Neutrophil (primary cell): Measurements from ENCODE around the gene MMAB.
"Not testable (repeated sequence)": the region's sequence is repeated elsewhere in the genome, so short reads cannot be mapped to it uniquely, and the experiment has no call there.

ENCODE experiments used
- H3K27ac ChIP-seq: fragments of 200-600 bp; sonication (generic); 2 replicates; pipeline ENCODE4 v1.5.1; 2016; ENCODE audit warnings: mild to moderate bottlenecking, moderate library complexity
- H3K27me3 ChIP-seq: fragments of 200-600 bp; sonication (generic); 2 replicates; pipeline ENCODE4 v1.6.0; 2016; ENCODE audit warnings: mild to moderate bottlenecking
- H3K36me3 ChIP-seq: fragments of 200-600 bp; sonication (generic); 2 replicates; pipeline ENCODE4 v1.5.1; 2017
- H3K4me1 ChIP-seq, 2 experiments: fragments of 200-600 bp in 1 of 2; sonication (generic) in 1 of 2; 1 replicate in 1 of 2; 2 replicates in 1 of 2; pipeline versions ENCODE4 v1.5.1 to v1.6.1; 2013 to 2016; ENCODE audit warnings: low read depth in 1 of 2, low read length in 1 of 2, mild to moderate bottlenecking in 1 of 2, moderate library complexity in 1 of 2; ENCODE audit not compliant: control insufficient read depth in 1 of 2, insufficient read depth in 1 of 2
- H3K4me3 ChIP-seq, 2 experiments: fragments of 200-600 bp in 1 of 2; sonication (generic) in 1 of 2; 1 replicate in 1 of 2; 2 replicates in 1 of 2; pipeline ENCODE4 v1.5.1; 2013 to 2016; ENCODE audit warnings: low read depth in 1 of 2, low read length in 1 of 2, mild to moderate bottlenecking in 1 of 2, moderate library complexity in 1 of 2
- H3K9me3 ChIP-seq: fragments of 200-600 bp; sonication (generic); 2 replicates; pipeline ENCODE4 v1.5.1; 2016
- CTCF ChIP-seq: fragments of 200-600 bp; sonication (generic); IDR thresholded peaks from 2 replicates; pipeline ENCODE4 v1.5.1; 2016; ENCODE audit warnings: antibody characterized with exemption

MMAB gene

GRCh38 chr12:109606320-109607028 is 33.2 kb upstream of the MMAB start:
- Histone ChIP-seq H3K27ac (no peak overlapping the region), H3K4me3 (no peak overlapping the region), H3K4me1 (no peaks in the 10 kb centered on the region), H3K36me3 (no peaks in the 10 kb centered on the region), H3K27me3 (peaks cover 92% of the 10 kb centered on the region), H3K9me3 (no peaks in the 10 kb centered on the region)
- TF ChIP-seq CTCF, result no peak

- TF ChIP-seq CTCF, result no peak
- H3K4me1 ChIP-seq, result no peaks in the 10 kb centered on the region
- no peak overlapping the region for H3K4me3 ChIP-seq
- H3K27ac ChIP-seq, result no peak overlapping the region
- H3K27me3 ChIP-seq, result peaks cover 88% of the 10 kb centered on the region
- no peaks in the 10 kb centered on the region for H3K9me3 ChIP-seq
- H3K36me3 ChIP-seq, result no peaks in the 10 kb centered on the region
Measured at GRCh38 chr12:109605599-109606228, 32.4 kb upstream of the MMAB start.

- Histone ChIP-seq H3K27me3 (peaks cover 86% of the 10 kb centered on the region), H3K27ac (no peak overlapping the region)
- no peak for TF ChIP-seq CTCF
Measured at GRCh38 chr12:109605016-109605415, 31.7 kb upstream of the MMAB start.

GRCh38 chr12:109604132-109604585 is 30.9 kb upstream of the MMAB start:
- no peak overlapping the region for H3K27ac ChIP-seq
- TF ChIP-seq CTCF, result no peak
- no peak overlapping the region for H3K4me3 ChIP-seq
- no peaks in the 10 kb centered on the region for H3K9me3 ChIP-seq
- no peaks in the 10 kb centered on the region for H3K4me1 ChIP-seq
- H3K36me3 ChIP-seq, result no peaks in the 10 kb centered on the region
- H3K27me3 ChIP-seq, result peaks cover 86% of the 10 kb centered on the region

More at GRCh38 chr12:109605016-109605415, 31.7 kb upstream of the MMAB start:
- no peaks in the 10 kb centered on the region for H3K9me3 ChIP-seq
- no peaks in the 10 kb centered on the region for H3K4me1 ChIP-seq
- H3K4me3 ChIP-seq, result no peak overlapping the region
- H3K36me3 ChIP-seq, result no peaks in the 10 kb centered on the region

GRCh38 chr12:109602132-109602531 is 28.8 kb upstream of the MMAB start:
- peaks cover 65% of the 10 kb centered on the region for H3K27me3 ChIP-seq
- H3K4me3 ChIP-seq, H3K36me3 ChIP-seq, H3K9me3 ChIP-seq, H3K4me1 ChIP-seq, H3K27ac ChIP-seq: not testable (repeated sequence)

- no peak for TF ChIP-seq CTCF
- H3K36me3 ChIP-seq, result no peaks in the 10 kb centered on the region
- peaks cover 60% of the 10 kb centered on the region for H3K27me3 ChIP-seq
Measured at GRCh38 chr12:109601557-109601956, 28.3 kb upstream of the MMAB start.

More at GRCh38 chr12:109601557-109601956, 28.3 kb upstream of the MMAB start:
- Histone ChIP-seq H3K4me3 (no peak overlapping the region), H3K4me1 (peaks cover 15% of the 10 kb centered on the region in 2 experiments), H3K9me3 (no peaks in the 10 kb centered on the region), H3K27ac (no peak overlapping the region)
